HCT116 (cell line): Measurements from ENCODE around the gene NCOR1. TPM values are rescaled to one million over a fixed set of nuclear protein-coding genes. Genes with fewer than 3 reads are reported as not detected.

Experiments used
- total RNA-seq: library from RNA; stranded (reverse); gene quantifications from one replicate; pipeline ENCODE4 v1.2.1, GENCODE V29; 2021; ENCODE audit not compliant: unreplicated experiment

NCOR1 gene
- total RNA-seq, 1 experiment from 2014 or later, result 43.7 TPM

Other genes with a start within 250 kb of the NCOR1 start
- gene ZSWIM7, start 215.8 kb downstream of the NCOR1 start, total RNA-seq, result 33.5 TPM
- gene TTC19, start 215.7 kb downstream of the NCOR1 start, total RNA-seq, result 61.3 TPM
- gene PIGL, start 1.7 kb upstream of the NCOR1 start, total RNA-seq, result 36.8 TPM
- gene CENPV, start 137.9 kb upstream of the NCOR1 start, total RNA-seq, result 84.7 TPM
- gene UBB, start 165.6 kb upstream of the NCOR1 start, total RNA-seq, result 2,378 TPM
- gene TRPV2, start 200.0 kb upstream of the NCOR1 start, total RNA-seq, result 2.7 TPM